ENCODE results near the gene LIPC.

- TF ChIP-seq, protein P1, sequence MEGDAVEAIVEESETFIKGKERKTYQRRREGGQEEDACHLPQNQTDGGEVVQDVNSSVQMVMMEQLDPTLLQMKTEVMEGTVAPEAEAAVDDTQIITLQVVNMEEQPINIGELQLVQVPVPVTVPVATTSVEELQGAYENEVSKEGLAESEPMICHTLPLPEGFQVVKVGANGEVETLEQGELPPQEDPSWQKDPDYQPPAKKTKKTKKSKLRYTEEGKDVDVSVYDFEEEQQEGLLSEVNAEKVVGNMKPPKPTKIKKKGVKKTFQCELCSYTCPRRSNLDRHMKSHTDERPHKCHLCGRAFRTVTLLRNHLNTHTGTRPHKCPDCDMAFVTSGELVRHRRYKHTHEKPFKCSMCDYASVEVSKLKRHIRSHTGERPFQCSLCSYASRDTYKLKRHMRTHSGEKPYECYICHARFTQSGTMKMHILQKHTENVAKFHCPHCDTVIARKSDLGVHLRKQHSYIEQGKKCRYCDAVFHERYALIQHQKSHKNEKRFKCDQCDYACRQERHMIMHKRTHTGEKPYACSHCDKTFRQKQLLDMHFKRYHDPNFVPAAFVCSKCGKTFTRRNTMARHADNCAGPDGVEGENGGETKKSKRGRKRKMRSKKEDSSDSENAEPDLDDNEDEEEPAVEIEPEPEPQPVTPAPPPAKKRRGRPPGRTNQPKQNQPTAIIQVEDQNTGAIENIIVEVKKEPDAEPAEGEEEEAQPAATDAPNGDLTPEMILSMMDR (IDR thresholded peaks at IDR 0.05), result no peak
- no peak for TF ChIP-seq POLR2AphosphoS5 (IDR thresholded peaks at IDR 0.05)
- TF ChIP-seq POLR2A (IDR thresholded peaks at IDR 0.05), result no peak
These were observed 25.7 kb downstream of the LIPC start for GRCh38 chr15:58457466-58457965.

Measured in stomach (tissue), 4 donors.